Measurements from ENCODE around the gene SIGLEC8. TPM values are rescaled to one million over a fixed set of nuclear protein-coding genes. Genes with fewer than 3 reads are reported as not detected.

Gene SIGLEC8
- total RNA-seq, 1 donor from 2014 or later = not detected

GRCh38 chr19:51440052-51440451 is 18.2 kb downstream of the SIGLEC8 start:
- Mint-ChIP-seq H3K36me3 (ENCODE audit: low read depth) (no peaks in the 10 kb centered on the region), H3K27me3 (ENCODE audit: low read depth) (peaks cover 87% of the 10 kb centered on the region), H3K4me1 (no peaks in the 10 kb centered on the region), H3K9me3 (no peaks in the 10 kb centered on the region), H3K27ac (ENCODE audit: unreplicated experiment) (no peak overlapping the region), H3K4me3 (no peak overlapping the region)
- TF ChIP-seq CTCF (conservative IDR thresholded peaks at IDR 0.05) = no peak
- no peak for DNase-seq (ENCODE audit: low read depth, low spot score)

GRCh38 chr19:51439021-51439465 is 19.2 kb downstream of the SIGLEC8 start:
- Mint-ChIP-seq H3K27me3 (ENCODE audit: low read depth) (peaks cover 87% of the 10 kb centered on the region), H3K27ac (ENCODE audit: unreplicated experiment) (no peak overlapping the region), H3K9me3 (no peaks in the 10 kb centered on the region), H3K4me3 (no peak overlapping the region), H3K36me3 (ENCODE audit: low read depth) (no peaks in the 10 kb centered on the region), H3K4me1 (no peaks in the 10 kb centered on the region)
- peak; percentile 28 for TF ChIP-seq CTCF (conservative IDR thresholded peaks at IDR 0.05)
- DNase-seq (ENCODE audit: low read depth, low spot score) = no peak

GRCh38 chr19:51434456-51434855 is 23.8 kb downstream of the SIGLEC8 start:
- Mint-ChIP-seq H3K27ac (ENCODE audit: unreplicated experiment) (no peak overlapping the region), H3K27me3 (ENCODE audit: low read depth) (peaks cover 77% of the 10 kb centered on the region), H3K4me1 (no peaks in the 10 kb centered on the region), H3K36me3 (ENCODE audit: low read depth) (no peaks in the 10 kb centered on the region), H3K9me3 (no peaks in the 10 kb centered on the region), H3K4me3 (no peak overlapping the region)
- TF ChIP-seq CTCF (conservative IDR thresholded peaks at IDR 0.05) = no peak
- DNase-seq (ENCODE audit: low read depth, low spot score) = no peak

- Mint-ChIP-seq H3K4me1 (no peaks in the 10 kb centered on the region), H3K4me3 (no peak overlapping the region), H3K9me3 (no peaks in the 10 kb centered on the region), H3K27ac (ENCODE audit: unreplicated experiment) (no peak overlapping the region), H3K36me3 (ENCODE audit: low read depth) (no peaks in the 10 kb centered on the region), H3K27me3 (ENCODE audit: low read depth) (peaks cover 81% of the 10 kb centered on the region)
- TF ChIP-seq CTCF (conservative IDR thresholded peaks at IDR 0.05) = no peak
- no peak for DNase-seq (ENCODE audit: low read depth, low spot score)
Observed at GRCh38 chr19:51433043-51433442, 25.2 kb downstream of the SIGLEC8 start.

GRCh38 chr19:51431124-51431523 is 27.1 kb downstream of the SIGLEC8 start:
- TF ChIP-seq CTCF (conservative IDR thresholded peaks at IDR 0.05) = no peak
- Mint-ChIP-seq H3K9me3 (no peaks in the 10 kb centered on the region), H3K4me1 (no peaks in the 10 kb centered on the region), H3K27ac (ENCODE audit: unreplicated experiment) (no peak overlapping the region), H3K4me3 (no peak overlapping the region), H3K36me3 (ENCODE audit: low read depth) (no peaks in the 10 kb centered on the region), H3K27me3 (ENCODE audit: low read depth) (peaks cover 75% of the 10 kb centered on the region)
- no peak for DNase-seq (ENCODE audit: low read depth, low spot score)

- Mint-ChIP-seq H3K27me3 (ENCODE audit: low read depth) (peaks cover 71% of the 10 kb centered on the region), H3K4me3 (no peak overlapping the region), H3K9me3 (no peaks in the 10 kb centered on the region), H3K36me3 (ENCODE audit: low read depth) (no peaks in the 10 kb centered on the region), H3K4me1 (no peaks in the 10 kb centered on the region), H3K27ac (ENCODE audit: unreplicated experiment) (no peak overlapping the region)
- DNase-seq (ENCODE audit: low read depth, low spot score) = no peak
- TF ChIP-seq CTCF (conservative IDR thresholded peaks at IDR 0.05) = no peak
Observed at GRCh38 chr19:51430221-51430620, 28.0 kb downstream of the SIGLEC8 start.

All from neural crest cell (in vitro differentiated cells).